GM19468 (cell line): ENCODE results near the gene CHRNA1.

ENCODE experiments used
- ATAC-seq: cut with Tn5 transposase; IDR thresholded peaks from one replicate; pipeline ENCODE4 v1.9.1; 2021; ENCODE audit warnings: mild to moderate bottlenecking, moderate library complexity, moderate number of reproducible peaks; ENCODE audit not compliant: unreplicated experiment; ENCODE audit errors: extremely low read depth

Gene CHRNA1

DNA sequence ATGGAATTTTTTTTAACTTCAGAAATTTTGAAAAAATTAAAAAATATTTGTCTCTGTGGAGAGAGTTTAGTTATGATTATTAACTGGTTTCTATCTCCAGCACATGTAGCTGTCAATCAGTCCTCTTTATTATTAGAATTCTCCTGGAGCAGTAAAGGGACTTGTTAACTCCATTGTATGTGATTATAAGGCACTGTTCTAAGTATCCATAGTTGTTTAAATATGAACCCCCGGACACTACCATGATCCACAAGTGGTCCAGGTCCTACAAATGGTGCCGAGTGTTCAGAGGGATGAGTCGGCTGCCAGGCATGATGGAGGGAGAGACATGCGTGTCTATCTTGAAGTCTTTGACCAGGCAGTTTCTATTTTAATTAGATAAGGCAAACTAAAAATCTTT is 492 bp downstream of the CHRNA1 start:
- no peak for ATAC-seq

DNA sequence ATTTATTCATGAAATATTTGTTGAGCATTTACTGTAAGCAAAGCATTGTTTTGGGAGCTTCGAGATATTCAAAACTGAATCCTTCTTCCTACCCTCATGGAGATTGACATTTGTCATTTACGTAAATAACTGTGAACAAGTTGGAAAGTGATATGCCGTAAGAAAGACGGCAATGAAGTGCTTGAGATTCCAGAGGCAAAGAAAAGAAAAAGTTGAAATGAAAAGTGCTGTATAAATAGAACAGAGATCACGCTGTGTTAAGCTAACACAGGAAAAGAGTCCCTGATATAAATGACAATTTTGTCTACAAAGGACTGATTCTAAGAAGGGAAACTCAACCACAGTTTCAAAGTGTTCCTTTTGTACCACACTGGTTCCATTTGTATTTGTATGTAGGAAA is 1.8 kb downstream of the CHRNA1 start:
- no peak for ATAC-seq

DNA sequence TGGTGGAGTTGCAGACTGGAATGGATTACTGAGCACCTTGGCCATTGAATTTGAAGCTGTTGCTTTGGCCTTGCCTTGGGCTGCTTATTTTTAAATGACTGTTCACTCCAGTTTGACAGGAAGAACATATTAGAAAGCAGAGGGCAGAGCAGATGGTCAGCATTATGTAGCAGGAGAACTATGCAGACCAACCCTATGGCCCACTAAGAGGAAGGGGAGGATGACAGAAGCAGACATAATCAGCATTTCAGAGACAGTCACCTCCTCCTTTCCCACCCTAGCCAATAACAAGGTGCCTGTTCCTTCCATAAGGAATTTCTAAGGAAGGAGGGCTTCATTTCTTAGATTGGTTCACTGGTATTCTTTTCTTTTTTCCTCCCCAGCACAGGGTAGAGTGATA is 2.4 kb downstream of the CHRNA1 start:
- no peak for ATAC-seq

DNA sequence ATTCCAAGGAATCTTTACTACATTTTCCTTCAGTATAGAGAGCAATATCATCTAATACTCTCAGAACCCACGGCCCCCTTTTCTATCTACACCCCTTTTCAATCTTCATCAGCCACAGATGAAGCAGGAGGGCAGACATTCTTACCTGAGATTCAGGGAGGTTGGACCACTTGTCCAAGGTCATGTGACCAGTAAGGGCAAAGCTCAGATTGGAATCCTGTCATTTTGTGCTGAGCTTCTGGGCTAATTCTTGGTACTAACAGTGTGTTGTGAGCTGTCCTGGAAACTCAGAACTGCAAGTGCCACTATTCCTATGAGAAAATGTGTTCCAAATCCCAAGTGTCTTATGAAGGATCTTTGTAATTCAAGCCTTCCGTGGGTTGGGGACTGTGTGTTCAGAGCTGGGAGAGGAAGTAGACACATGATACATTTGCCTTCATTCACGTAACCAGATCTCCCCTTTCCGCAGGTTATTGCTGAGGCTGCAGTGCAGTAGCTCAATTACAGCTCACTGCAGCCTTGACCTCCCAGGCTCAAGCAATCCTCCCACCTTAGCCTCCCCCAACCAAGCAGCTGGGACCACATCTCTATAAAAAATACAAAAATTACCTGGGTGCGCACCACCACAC is 3.3 kb downstream of the CHRNA1 start:
- ATAC-seq = no peak

DNA sequence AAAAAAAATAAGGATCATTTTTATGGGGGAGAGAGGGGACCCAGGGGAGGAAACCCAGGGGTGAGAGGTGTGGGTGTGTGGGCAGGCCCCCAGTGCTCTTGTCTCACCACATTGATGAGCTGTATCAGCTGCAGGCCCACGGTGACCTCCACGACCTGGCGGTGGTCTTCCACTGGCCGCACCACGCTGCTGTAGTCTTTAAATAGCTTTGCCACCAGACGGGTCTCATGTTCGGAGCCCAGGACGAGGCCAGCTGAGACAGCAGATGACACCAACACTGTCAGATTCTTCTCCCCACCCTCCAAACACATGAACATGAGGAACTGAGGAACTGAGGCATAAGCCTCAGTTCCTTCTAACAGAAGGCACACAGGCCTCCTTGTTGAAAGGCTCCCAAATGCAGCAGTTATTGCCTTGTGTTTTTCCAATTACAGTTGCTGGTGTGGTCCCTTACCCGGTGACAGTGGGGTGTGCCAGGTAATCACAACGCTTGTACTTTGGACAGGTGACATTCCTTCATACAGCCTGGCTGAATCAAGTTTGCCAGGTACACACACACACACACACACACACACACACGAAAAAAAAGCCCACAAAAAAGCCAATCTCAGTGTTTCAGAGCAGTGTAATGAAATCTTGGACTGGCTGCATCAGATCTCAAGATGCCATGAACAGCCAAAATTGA is 4.7 kb downstream of the CHRNA1 start:
- ATAC-seq = no peak

DNA sequence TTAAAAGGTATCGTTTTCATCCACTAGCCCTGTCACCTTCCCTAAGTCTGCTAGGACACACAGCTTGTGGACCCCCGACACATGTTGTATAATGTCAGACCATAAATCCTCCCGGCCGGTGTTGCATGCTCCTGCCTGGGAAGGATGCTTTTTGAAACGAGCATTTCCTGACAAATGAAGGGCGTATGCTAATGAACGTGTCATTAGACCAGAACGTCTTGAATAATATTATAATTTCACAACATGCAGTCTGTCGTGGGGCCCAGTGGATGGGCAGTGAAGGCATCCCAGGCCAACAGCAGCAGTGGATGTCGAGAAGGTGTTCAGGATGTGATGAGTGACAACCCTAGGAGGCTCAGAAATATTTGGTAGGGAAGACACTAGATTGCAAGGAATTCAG is 7.5 kb downstream of the CHRNA1 start:
- no peak for ATAC-seq

DNA sequence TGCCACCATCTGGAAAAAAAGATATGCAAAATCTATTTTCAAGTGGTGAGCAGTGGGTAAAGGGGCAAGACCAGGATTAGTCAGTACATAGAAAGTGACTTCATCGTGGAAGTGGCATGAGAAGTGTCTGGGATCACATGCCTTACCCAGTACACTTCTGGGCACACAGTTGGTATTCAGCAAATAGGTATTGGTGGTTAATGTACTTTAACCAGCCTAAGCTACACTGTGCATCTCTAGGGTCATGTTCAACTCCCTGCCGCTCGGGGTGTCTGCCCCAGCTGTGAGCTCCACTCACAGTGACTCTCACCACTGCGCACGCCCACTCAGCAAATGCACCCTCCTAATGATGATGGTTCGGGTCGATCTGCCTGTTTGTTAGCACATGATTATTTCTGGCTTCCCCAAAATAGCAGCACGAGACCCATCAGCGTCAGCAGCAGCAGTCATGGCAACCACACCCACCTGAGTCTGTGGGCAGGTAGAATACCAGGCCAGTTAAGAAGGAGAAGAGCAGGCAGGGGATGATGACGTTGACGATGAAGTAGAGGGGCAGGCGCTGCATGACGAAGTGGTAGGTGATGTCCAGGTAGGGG is 11.1 kb downstream of the CHRNA1 start:
- no peak for ATAC-seq

DNA sequence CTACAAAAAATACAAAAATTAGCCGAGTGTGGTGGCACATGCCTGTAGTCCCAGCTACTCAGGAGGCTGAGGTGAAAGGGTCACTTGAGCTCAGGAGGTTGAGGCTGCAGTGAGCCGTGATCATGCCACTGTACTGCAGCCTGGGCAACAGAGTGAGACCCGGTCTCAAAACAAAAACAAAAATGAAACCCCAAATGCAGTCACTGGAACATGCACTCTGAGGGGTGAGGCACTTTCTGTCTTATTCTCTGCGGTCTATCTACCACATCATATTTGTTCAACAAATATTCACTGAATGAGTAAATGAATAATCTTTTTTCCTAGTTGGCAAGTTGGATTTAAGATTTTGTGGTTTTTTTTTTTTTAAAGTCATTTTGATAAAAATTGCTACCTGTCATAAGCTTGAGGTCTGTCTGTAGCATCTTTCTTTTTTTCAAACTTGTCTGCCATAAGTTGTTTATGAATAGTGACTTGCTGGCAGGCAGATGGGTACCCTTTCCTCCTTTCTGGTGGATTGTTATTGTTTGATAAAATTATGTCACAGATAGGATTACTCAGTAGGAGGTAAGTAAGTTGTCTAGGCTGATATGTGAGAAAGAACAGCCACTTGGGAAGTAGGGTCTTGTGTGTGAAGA is 11.8 kb downstream of the CHRNA1 start:
- ATAC-seq = peak; percentile 87

DNA sequence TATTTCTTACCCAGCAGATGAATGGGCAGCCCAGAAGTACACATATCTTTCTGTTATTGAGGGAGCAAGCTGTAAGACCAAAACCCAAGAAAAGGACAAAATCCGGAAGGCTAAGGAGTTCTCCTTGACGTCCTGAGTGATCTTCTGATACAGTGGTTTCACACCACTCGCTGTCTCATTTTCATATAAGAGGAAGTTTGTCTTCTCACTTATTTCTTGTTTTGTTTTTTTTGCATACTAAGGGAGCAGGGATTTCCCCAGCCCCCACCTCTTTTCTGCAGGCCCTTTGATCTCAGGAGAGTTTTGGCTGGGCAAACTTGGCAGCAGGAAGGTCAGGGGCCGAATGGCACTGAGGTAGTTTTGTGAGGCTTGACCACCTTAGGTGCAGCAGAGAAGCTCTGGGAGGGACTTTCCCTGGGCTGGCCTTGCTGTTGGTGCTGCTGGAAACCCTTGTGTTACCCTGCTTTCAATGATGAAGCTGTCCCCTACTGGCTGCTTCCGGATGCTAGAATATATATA is 13.3 kb downstream of the CHRNA1 start:
- ATAC-seq = no peak

DNA sequence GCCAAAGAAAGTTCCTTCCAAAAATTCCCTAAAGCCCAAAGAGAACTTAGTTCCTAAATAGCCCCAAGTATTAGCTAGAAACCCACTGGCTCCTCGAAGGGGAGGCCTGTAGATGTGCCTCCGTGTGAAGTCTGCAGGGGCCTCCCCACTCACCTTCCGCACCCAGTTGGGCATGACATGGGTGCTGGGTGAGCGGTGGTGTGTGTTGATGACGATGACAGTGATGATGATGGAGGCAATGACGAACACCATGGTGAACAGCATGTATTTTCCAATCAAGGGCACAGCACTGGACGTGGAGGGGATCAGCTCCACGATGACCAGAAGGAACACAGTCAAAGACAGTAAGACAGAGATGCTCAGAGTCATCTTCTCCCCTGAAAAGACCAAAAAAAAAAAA is 14.5 kb downstream of the CHRNA1 start:
- no peak for ATAC-seq

DNA sequence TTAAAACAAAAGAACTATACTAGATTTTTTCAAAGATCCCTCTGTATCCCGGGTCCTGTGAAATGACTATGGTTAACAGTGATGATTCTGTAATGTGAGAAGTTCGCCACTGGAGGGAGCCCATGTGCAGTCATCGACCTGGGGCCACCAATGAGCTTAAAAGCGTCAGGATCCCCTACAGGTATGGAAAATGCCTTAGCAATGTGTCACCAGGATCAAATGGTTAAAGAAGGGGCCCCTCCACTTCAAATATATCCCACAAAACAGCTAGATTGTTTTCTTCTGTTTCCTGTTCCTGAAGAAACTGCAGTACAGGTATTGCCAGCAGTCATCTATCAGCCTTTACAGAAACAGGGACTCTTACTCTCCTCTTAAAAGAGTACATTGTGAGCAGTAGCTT is 15.3 kb downstream of the CHRNA1 start:
- ATAC-seq = no peak

DNA sequence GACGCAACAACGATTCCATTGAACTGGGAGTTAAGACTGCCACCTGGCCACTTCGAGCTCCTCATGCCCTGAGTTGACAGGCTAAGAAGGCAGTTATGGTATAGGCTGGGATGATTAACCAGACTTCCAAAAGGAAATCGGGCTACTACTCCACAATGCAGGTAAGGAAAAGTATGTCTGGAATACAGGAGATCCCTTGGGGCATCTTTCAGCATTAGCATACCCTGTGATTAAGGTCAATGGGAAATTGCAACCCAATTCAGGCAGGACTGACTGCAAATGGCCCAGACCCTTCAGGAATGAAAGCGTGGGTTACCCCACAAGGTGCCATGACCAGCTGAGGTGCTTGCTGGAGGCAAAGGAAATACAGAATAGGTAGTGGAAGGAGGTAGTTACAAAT is 19.1 kb downstream of the CHRNA1 start:
- no peak for ATAC-seq

DNA sequence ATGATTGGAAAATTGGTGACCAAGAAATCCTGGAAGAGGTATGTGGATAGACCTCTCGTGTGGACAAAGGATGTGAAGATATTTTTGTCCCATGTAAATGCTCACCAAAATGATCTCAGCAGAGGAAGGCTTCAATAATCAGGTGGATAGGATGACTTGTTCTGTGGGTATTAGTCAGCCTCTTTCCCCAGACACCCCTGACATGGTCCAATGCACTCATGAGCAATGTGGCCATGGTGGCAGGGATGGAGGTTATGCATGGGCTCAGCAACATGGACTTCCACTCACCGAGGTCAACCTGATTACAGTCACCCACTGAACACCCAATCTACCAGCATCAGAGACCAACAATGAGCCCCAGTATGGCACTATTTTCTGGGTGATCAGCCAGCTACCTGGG is 20.2 kb downstream of the CHRNA1 start:
- ATAC-seq = no peak

DNA sequence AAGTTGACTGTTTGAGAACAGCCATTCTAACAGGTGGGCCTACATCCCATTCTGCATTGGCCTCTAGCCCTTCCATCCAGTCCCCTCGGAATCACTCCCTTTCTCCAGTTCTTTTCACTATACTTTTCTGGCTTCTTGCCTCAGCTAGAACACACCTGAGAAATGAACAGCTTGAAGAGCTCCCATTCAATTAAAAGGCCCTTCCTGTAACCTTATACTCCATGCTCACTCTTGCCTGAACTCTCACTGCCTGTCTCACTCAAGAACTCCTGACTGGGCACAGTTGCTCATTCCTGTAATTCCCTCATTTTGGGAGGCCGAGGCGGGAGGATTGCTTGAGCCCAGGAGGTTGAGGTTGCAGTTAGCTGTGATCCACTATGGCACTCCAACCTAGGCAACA is 23.6 kb downstream of the CHRNA1 start:
- no peak for ATAC-seq

DNA sequence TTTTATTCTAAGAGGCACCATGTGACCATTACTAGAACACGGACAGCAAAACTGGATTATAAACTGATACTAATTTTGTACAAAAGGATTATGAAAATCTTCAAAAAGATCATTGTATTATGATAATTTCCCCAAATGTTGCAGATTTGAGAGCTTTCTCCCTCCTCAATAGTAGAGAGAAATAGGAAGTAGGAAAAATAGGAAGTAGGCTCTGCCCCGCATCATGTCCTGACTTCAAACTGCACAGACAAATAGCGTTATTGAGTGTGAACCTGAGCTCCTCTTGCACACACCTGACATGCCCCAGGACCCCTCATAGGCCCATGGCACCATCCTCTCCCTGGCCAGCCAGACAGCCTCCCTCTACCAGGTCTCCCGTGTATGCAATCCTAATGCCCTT is 25.4 kb downstream of the CHRNA1 start:
- no peak for ATAC-seq

DNA sequence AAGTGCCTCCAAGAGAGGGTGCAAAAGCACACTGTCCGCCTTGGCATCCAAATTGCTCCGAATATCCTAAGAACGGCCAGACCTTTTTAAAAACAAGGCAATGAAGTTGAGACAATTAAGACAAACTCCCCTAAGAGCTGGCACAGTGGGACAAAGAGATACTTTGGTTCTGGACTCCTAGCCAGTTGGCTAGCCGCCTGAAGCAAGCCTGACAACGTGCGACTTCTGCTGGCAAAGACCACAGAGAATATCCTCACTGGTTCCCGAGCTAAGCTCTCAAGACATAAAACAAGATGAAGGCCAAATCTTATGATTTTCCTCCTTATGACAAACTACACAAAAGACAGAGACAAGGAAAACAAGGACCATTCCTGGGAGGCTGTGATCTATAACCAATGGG is 32.7 kb downstream of the CHRNA1 start:
- ATAC-seq = no peak

DNA sequence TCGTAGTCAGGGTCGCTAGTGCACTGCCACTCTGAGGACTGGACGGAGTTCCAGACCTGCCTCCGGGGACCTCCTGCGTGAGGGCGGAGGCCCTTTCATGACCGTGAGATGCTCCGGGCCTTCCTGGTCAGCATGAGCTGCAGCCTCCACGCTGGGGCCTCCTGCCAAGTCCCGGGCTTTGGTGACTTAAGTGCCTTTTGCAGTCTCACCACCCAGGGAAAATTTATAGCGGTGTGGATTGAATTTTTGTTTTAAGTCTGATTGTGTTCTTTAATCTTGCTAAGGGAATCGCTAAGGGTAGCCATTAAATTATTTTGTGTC is 33.6 kb downstream of the CHRNA1 start:
- no peak for ATAC-seq

DNA sequence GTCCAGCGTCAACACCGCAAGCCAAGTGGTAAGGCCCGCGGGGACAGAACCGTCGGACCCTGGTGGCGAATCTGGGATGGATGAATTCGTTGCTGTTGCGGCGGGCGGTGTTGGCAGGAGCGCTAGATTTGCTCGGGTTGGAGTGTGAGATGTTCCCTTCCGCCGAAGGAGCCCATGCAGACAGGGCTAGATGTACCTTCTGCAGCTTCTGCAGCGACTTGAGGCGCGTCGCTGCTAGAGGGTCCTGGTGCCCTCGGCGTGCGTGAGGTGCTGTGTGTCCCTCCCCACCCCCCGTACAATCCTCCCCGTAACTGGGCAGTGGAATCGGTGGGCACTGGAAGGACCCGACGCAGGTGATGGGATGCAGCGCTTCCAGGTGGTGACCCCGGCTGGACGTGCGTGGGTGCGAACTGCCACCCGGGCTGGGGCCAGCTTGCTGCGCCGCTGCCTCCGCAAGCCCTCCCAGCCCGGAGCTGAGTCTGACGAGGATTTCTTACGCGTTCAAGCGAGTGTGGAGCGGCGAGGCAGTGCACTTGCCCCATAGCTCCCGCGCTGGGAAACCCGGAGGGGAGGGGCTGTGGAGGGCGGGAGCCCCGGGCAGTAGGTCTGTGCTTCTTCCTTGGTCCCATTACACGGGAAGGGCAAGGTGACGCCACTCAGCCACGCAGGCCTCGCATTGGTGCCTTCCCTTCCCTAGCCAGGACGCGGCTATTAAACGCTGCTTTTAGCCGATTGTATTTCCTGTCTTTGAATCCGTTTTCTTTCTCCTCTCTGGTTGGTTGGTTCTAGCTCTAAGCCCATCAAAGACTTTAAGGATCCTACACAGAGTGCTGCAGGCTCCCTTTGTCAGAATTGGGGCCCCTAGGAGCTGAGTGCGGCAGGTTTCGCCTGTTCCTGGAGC is 34.2 kb downstream of the CHRNA1 start:
- ATAC-seq = no peak

DNA sequence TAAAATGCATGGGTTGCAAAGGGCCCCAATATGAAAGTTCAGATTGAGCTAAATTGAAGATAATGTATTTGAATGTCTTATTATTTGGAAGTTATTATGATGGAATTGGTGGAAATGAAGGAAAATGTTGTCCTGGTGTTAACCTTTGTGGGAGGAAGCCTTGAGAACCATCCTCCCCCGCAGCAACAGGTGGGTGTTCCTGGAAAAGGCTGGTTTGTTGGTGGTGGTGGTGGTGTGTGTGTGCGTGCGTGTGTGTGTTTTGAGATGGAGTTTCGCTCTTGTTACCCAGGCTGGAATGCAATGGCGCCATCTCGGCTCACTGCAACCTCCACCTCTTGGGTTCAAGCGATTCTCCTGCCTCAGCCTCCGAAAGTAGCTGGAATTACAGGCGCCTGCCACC is 36.2 kb downstream of the CHRNA1 start:
- no peak for ATAC-seq

DNA sequence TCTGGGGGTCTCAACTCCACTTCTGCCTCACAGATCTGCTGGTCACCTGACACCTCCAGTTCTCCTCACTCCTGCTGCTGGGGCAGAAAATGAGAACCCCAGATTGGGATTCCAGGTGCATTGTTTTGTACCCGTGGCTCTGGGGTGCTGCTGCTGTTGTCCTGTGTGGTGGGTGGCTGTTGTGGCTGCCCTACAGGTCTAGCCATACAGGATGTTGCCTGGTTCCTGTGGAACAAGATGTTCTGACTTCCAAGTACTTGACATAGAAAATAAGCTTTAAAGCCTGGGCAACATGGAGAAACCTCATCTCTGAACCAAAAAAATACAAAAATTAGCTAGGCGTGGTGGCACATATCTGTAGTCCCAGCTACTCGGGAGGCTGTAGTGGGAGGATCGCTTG is 38.1 kb downstream of the CHRNA1 start:
- no peak for ATAC-seq
